NCI-H2227 (cell line): Measurements from ENCODE around the gene RPS17.
"Not testable (repeated sequence)": the region's sequence is repeated elsewhere in the genome, so short reads cannot be mapped to it uniquely, and the experiment has no call there.

ENCODE experiments used
- DNase-seq: peaks from one replicate; lab custom pipeline; 2025; ENCODE audit not compliant: unreplicated experiment; lab: John Stamatoyannopoulos, UW

Gene RPS17

GRCh38 chr15:82548700-82549099, 8.4 kb upstream of the RPS17 start:
- DNase-seq = no peak

- no peak for DNase-seq
Observed at GRCh38 chr15:82545478-82545877, 5.2 kb upstream of the RPS17 start.

- DNase-seq = no peak
Observed at GRCh38 chr15:82545002-82545401, 4.7 kb upstream of the RPS17 start.

- DNase-seq = no peak
Observed at GRCh38 chr15:82544431-82544830, 4.2 kb upstream of the RPS17 start.

- DNase-seq = no peak
Observed at GRCh38 chr15:82543160-82543559, 2.9 kb upstream of the RPS17 start.

- DNase-seq = no peak
Observed at GRCh38 chr15:82540984-82541431, 751 bp upstream of the RPS17 start.

- DNase-seq = no peak
Observed at GRCh38 chr15:82539691-82540054, 584 bp downstream of the RPS17 start.

- no peak for DNase-seq
Observed at GRCh38 chr15:82538961-82539690, 1.1 kb downstream of the RPS17 start.

GRCh38 chr15:82537351-82537908, 2.8 kb downstream of the RPS17 start:
- no peak for DNase-seq

GRCh38 chr15:82536409-82537350, 3.6 kb downstream of the RPS17 start:
- DNase-seq = no peak

GRCh38 chr15:82535566-82536408, 4.5 kb downstream of the RPS17 start:
- no peak for DNase-seq

GRCh38 chr15:82535151-82535550, 5.1 kb downstream of the RPS17 start:
- not testable (repeated sequence) for DNase-seq

GRCh38 chr15:82534457-82534861, 5.8 kb downstream of the RPS17 start:
- not testable (repeated sequence) for DNase-seq

GRCh38 chr15:82533801-82534200, 6.5 kb downstream of the RPS17 start:
- DNase-seq = no peak

GRCh38 chr15:82532991-82533481, 7.2 kb downstream of the RPS17 start:
- no peak for DNase-seq

- DNase-seq = no peak
Observed at GRCh38 chr15:82532383-82532990, 7.8 kb downstream of the RPS17 start.

GRCh38 chr15:82531496-82532382, 8.5 kb downstream of the RPS17 start:
- DNase-seq = no peak

GRCh38 chr15:82530606-82531379, 9.5 kb downstream of the RPS17 start:
- DNase-seq = no peak

GRCh38 chr15:82530006-82530405, 10.3 kb downstream of the RPS17 start:
- no peak for DNase-seq
